Measurements from ENCODE around the gene LRRC66. TPM values are rescaled to one million over a fixed set of nuclear protein-coding genes. Genes with fewer than 3 reads are reported as not detected.

Gene LRRC66
- total and polyA plus RNA-seq, 9 of the 15 experiments (the other 6 are each of a cell fraction or from before 2014, with no cell fraction given) = not detected

DNA sequence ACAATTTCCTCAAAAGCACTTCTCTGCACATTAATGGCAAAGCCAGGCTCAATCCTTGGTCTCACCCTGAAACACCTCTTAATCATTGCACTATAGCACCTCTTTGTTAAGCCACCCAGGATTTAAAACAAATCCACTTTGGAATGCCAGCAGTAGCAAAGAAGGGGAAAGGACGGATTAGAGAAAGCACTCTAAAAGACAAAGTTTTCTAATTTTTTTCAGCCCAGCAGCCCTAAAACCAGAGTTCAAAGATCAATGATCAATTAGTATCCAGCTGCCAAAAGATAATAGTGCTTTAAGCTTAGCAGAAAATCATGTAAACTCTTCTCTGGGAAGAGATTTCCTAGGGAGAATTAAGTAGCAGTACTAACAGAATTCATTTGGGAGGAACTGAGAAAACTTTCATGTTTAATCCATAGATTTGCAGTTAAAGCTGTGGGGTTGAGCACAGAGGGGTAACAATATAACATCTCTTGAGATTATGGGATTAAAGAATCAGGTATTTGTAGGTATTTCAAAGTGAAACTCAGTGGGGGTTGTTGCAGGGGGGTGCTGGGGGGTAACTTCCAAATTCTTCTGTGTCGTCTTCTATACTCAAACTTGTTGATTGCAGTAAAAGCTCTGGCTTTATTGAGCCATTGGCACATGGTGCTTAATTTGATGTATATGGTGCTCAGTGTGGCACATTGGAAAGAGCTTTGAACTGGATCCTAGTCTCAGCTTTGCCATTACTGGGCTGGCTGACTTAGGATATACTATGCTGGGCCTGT lies 61.8 kb downstream of the LRRC66 start:
- ATAC-seq (no peak), DNase-seq (ENCODE audit: extremely low read depth in 1 of 4, low spot score in 3 of 4) (no peak), FAIRE-seq (no peak)
- BruUV-seq (replicated peaks) = no TSS peak
- no peak overlapping the region for H2AFZ ChIP-seq (ENCODE audit: low read depth, low read length)
- H3K79me2 ChIP-seq (ENCODE audit: control insufficient read depth, insufficient read depth, low read length) = no peaks in the 10 kb centered on the region
- H3K9ac ChIP-seq (ENCODE audit: insufficient read depth in 1 of 2, low read depth in 2 of 2, low read length in 2 of 2) = no peak overlapping the region
- in situ Hi-C loops (cut with MboI) (no loop called here), intact Hi-C loops (cut with micrococcal nuclease) (no loop called here)
- no peak overlapping the region for H3K4me3 ChIP-seq
- H3K27me3 ChIP-seq (ENCODE audit: control insufficient read depth in 2 of 2, insufficient read depth in 2 of 2, low read length in 2 of 2) = no peaks in the 10 kb centered on the region
- H3K4me2 ChIP-seq (ENCODE audit: insufficient read depth, low read length) = no peak overlapping the region
- H3K27ac ChIP-seq (ENCODE audit: extremely low read depth, low read depth, low read length) = no peak overlapping the region
- H3K36me3 ChIP-seq (ENCODE audit: control insufficient read depth, insufficient read depth, low read length) = no peaks in the 10 kb centered on the region
- H3K4me1 ChIP-seq (replicated peaks in 1 of 2; ENCODE audit: control insufficient read depth in 2 of 2, insufficient read depth in 2 of 2, low read length in 2 of 2) = no peaks in the 10 kb centered on the region
- no peaks in the 10 kb centered on the region for H3K9me3 ChIP-seq (replicated peaks; ENCODE audit: control insufficient read depth, insufficient read depth, low read depth, low read length)
- ChIA-PET CTCF (ENCODE audit: low intra/inter-chr PET ratio) (no interaction called here), POLR2A (no interaction called here)
- H3K9me1 ChIP-seq (ENCODE audit: control insufficient read depth, insufficient read depth, low read length) = no peaks in the 10 kb centered on the region
- 0% methylated on average over 2 of the region's 2 CpGs for WGBS (ENCODE audit: insufficient coverage, low coverage, missing lambda C conversion rate)
- H4K20me1 ChIP-seq (replicated peaks; ENCODE audit: control insufficient read depth, insufficient read depth, low read length) = no peaks in the 10 kb centered on the region
- TF ChIP-seq, protein P1, sequence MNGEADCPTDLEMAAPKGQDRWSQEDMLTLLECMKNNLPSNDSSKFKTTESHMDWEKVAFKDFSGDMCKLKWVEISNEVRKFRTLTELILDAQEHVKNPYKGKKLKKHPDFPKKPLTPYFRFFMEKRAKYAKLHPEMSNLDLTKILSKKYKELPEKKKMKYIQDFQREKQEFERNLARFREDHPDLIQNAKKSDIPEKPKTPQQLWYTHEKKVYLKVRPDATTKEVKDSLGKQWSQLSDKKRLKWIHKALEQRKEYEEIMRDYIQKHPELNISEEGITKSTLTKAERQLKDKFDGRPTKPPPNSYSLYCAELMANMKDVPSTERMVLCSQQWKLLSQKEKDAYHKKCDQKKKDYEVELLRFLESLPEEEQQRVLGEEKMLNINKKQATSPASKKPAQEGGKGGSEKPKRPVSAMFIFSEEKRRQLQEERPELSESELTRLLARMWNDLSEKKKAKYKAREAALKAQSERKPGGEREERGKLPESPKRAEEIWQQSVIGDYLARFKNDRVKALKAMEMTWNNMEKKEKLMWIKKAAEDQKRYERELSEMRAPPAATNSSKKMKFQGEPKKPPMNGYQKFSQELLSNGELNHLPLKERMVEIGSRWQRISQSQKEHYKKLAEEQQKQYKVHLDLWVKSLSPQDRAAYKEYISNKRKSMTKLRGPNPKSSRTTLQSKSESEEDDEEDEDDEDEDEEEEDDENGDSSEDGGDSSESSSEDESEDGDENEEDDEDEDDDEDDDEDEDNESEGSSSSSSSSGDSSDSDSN (IDR thresholded peaks at IDR 0.05; ENCODE audit: borderline replicate concordance in 1 of 2, low read depth in 2 of 2, low read length in 2 of 2) = no peak
- TF ChIP-seq, protein P2, sequence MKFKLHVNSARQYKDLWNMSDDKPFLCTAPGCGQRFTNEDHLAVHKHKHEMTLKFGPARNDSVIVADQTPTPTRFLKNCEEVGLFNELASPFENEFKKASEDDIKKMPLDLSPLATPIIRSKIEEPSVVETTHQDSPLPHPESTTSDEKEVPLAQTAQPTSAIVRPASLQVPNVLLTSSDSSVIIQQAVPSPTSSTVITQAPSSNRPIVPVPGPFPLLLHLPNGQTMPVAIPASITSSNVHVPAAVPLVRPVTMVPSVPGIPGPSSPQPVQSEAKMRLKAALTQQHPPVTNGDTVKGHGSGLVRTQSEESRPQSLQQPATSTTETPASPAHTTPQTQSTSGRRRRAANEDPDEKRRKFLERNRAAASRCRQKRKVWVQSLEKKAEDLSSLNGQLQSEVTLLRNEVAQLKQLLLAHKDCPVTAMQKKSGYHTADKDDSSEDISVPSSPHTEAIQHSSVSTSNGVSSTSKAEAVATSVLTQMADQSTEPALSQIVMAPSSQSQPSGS (CRISPR knock-in tag; IDR thresholded peaks at IDR 0.05) = no peak
- TF ChIP-seq, protein P3, sequence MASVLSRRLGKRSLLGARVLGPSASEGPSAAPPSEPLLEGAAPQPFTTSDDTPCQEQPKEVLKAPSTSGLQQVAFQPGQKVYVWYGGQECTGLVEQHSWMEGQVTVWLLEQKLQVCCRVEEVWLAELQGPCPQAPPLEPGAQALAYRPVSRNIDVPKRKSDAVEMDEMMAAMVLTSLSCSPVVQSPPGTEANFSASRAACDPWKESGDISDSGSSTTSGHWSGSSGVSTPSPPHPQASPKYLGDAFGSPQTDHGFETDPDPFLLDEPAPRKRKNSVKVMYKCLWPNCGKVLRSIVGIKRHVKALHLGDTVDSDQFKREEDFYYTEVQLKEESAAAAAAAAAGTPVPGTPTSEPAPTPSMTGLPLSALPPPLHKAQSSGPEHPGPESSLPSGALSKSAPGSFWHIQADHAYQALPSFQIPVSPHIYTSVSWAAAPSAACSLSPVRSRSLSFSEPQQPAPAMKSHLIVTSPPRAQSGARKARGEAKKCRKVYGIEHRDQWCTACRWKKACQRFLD (CRISPR knock-in tag; IDR thresholded peaks at IDR 0.05) = no peak
- no peak for TF ChIP-seq RAD21 (CRISPR knock-in tag; conservative IDR thresholded peaks at IDR 0.05 in 1 of 2, IDR thresholded peaks at IDR 0.05 in 1 of 2)
- TF ChIP-seq ZNF184 (CRISPR knock-in tag; IDR thresholded peaks at IDR 0.05) = no peak
- TF ChIP-seq MECOM (CRISPR knock-in tag; IDR thresholded peaks at IDR 0.05) = no peak
- no peak for TF ChIP-seq ZNF253 (CRISPR knock-in tag; conservative IDR thresholded peaks at IDR 0.05)
- TF ChIP-seq, protein P4, sequence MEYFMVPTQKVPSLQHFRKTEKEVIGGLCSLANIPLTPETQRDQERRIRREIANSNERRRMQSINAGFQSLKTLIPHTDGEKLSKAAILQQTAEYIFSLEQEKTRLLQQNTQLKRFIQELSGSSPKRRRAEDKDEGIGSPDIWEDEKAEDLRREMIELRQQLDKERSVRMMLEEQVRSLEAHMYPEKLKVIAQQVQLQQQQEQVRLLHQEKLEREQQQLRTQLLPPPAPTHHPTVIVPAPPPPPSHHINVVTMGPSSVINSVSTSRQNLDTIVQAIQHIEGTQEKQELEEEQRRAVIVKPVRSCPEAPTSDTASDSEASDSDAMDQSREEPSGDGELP (CRISPR knock-in tag; IDR thresholded peaks at IDR 0.05; ENCODE audit: borderline replicate concordance) = no peak
- no peak for TF ChIP-seq DPF2 (IDR thresholded peaks at IDR 0.05)
- TF ChIP-seq NFE2L1 (tag; IDR thresholded peaks at IDR 0.05; ENCODE audit: borderline replicate concordance, low read depth) = no peak
- TF ChIP-seq SREBF2 (CRISPR knock-in tag; IDR thresholded peaks at IDR 0.05) = no peak
- TF ChIP-seq ZNF140 (CRISPR knock-in tag; IDR thresholded peaks at IDR 0.05) = no peak
- no peak for TF ChIP-seq ZNF282 (CRISPR knock-in tag; IDR thresholded peaks at IDR 0.05)
- TF ChIP-seq TCFL5 (CRISPR knock-in tag; conservative IDR thresholded peaks at IDR 0.05) = no peak
- TF ChIP-seq SIN3A (IDR thresholded peaks at IDR 0.05; ENCODE audit: borderline replicate concordance in 2 of 2, control insufficient read depth in 1 of 2, low read depth in 2 of 2, low read length in 2 of 2) = no peak
- no peak for TF ChIP-seq NCOA2 (IDR thresholded peaks at IDR 0.05; ENCODE audit: partially characterized antibody in 2 of 2)
